H4 (cell line): ENCODE measurements around the gene FBXO17. TPM values are rescaled to one million over a fixed set of nuclear protein-coding genes. Genes with fewer than 3 reads are reported as not detected.
"Not testable (repeated sequence)": the region's sequence is repeated elsewhere in the genome, so short reads cannot be mapped to it uniquely, and the experiment has no call there.

Source experiments
- DNase-seq: peaks from one replicate; pipeline ENCODE4 v3.0.0-alpha.2; 2015; ENCODE audit warnings: low spot score
- total RNA-seq: library from RNA; depleted of rRNA; stranded (reverse); fragments of >200 nt; shearing (Covaris generic); gene quantifications from 2 replicates; pipeline ENCODE4 v1.2.3, GENCODE V29; 2014

FBXO17 gene
- total RNA-seq, 1 experiment from 2014 or later = 35.6 TPM

DNA sequence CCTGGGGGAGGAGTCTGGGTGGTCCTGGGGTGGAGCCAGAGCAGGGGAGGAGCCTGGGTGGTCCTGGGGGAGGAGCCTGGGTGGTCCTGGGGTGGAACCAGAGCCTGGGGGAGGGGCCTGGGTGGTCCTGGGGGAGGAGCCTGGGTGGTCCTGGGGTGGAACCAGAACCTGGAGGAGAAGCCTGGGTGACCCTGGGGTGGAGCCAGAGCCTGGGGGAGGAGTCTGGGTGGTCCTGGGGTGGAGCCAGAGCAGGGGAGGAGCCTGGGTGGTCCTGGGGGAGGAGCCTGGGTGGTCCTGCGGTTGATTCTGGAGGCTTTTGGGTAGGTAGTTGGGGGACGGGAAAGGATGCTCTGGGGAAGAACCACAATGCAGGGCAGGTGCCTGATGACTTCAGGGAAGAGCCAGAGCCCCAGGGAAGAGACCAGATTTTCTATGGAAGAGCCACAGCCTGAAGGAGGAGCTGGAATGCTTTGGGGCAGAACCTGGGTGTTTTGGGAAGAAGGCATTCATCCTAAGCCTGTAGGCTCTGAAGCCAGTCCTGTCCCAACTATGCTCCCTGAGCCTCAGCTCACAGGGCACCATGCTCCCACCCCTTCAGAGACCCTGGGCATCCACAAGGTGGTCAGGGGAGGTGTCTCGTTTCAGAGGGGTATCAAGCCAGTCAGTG, 29.8 kb downstream of the FBXO17 start:
- no peak for DNase-seq

DNA sequence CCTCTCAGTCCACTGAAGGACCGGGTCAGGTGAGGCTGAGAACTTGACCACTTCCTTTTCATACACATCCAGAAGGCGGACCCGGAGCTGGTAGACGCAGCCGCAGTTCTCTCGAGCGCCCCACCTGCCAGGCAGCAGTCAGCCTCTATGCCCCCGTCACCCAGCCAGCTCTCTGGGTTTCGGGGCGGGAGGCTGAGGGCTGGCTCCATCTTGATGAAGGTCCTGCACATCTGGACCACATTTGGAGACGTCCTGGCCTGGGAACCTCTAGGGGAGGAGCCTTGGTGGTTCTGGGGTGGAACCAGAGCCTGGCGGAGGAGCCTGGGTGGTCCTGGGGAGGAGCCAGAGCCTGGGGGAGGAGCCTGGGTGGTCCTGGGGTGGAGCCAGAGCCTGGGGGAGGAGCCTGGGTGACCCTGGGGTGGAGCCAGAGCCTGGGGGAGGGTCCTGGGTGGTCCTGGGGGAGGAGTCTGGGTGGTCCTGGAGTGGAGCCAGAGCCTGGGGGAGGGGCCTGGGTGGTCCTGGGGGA, 30.5 kb downstream of the FBXO17 start:
- DNase-seq = no peak

DNA sequence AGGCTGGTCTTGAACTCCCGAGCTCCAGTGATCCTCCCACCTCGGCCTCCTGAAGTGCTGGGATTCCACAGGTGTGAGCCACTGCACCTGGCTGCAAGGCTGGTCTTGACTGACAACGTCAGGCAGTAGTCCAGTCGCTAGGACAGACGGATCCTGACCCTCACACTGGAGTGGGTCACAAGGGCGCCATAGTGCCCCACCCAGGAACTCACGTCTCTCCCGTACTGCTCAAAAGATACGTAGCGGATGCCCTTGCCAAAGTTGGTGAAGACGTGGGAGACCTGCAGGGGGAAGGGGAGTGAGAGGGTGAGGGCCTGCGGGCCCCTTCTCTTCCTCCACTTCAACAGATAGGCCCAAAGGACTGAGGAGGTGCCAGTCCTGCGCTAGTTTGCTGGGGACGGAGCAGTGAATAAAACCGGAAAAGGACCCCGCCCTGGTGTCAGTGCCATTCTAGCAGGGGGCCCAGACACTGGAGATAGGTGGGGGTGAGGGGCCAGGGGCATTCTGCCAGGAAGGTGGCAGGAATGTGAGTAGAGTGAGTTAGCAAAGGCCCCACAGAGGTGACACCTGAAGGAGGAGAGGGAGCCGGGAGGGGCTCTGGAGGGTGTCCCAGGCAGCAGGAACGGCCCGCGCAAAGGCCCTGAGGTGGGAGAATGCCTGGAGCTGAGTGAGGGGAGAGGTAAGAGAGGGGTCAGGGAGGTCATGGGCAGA, 32.9 kb downstream of the FBXO17 start:
- no peak for DNase-seq

DNA sequence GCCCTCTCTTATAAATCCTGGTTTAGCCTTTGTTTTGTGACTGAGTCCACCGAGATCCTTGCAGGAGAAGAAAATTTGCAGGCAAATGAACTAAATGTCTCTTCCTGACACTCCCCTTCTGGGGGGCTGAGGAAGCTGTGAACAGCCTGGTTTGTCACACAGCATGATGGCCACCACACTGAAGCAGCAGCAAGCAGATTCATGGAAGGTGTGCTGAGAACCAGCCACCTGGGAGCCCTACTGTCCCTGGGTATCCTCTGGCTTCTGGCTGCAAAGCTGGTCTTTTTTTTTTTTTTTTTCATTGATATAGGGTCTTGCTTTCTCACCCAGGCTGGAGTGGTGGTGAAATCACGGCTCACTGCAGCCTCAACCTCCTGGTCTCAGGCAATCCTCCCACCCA, 33.6 kb downstream of the FBXO17 start:
- DNase-seq = no peak

DNA sequence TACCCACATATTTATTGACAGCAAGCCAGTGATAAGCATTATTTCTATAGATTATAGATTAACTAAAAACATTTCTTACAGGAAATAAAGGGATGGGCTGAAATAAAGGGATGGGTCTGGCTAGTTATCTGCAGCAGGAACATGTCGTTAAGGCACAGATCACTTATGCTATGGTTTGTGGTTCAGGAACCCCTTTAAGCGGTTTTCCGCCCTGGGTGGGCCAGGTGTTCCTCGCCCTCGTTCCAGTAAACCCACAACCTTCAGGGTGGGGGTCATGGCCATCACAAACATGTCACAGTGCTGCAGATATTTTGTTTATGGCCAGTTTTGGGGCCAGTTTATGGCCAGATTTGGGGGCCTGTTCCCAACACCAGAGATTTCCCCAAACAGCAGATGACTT, 34.1 kb downstream of the FBXO17 start:
- DNase-seq = not testable (repeated sequence)

DNA sequence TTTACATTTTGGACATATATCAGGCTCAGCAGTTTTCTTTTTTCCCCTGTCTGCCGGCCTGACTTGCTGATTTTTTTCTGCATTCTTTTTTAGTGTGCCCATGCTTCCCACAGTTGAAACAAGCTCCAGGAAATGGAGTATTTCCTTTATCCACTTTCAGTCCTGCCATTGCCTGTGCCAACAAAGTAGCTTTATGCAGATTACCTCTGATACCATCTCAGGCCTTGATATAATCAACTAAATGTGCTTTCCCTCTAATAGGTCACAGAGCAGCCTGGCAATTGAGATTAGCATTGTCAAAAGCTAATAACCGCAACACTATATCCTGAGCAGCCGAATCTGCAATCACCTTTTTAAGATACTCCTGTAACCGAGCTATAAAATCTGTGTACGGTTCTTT, 35.6 kb downstream of the FBXO17 start:
- DNase-seq = no peak

DNA sequence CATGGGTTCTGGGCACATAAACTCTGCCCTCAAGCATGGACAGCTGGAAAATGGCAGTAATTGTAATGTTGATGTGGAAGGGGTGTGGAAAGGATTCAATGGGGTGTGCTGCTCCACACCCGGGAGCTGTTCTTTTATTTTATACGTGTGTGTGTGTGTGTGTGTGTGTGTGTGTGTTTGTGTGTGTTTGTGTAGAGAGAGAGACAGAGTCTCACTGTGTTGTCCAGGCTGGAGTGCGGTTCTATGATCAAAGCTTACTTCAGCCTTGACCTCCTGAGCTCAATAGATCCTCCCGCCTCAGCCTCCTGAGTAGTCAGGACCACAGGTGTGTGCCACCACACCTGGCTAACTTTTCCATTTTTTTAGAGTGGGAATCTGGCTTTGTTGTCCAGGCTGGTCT, 42.0 kb downstream of the FBXO17 start:
- no peak for DNase-seq

DNA sequence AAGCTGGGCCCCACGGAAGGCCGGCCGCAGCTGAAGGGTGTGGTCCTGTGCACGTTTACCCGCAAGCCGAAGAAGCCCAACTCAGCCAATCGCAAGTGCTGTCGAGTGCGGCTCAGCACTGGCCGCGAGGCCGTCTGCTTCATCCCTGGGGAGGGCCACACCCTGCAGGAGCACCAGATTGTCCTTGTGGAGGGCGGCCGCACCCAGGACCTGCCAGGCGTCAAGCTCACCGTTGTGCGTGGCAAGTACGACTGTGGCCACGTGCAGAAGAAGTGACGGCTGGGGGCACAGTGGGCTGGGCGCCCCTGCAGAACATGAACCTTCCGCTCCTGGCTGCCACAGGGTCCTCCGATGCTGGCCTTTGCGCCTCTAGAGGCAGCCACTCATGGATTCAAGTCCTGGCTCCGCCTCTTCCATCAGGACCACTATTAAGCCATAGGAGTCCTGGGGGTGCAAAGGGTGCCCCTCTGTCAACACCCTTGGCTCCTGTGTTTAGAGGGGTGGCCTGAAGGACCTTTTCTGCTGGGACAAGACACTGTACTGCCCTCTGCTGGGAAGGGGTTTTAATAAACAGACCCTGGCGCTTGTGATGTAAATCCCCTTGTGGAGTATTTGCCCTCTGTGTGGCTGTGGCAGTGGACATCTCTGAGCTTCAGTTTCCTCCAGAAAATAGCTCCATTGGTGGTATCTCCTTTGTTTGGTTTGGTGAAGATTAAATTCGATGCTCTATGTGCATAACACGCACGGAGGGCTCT, 42.9 kb downstream of the FBXO17 start:
- peak; percentile 60 for DNase-seq

DNA sequence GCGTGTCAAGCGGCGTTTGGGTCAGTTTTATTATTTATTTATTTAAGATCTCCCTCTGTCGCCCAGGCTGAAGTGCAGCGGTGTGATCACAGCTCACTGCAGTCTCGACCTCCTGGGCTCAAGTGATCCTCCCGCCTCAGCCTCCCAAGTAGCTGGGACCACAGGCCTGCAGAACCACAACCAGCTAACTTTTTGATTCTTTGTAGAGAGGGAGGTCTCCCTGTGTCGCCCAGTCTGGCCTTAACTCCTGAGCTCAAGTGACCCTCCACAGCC, 44.1 kb downstream of the FBXO17 start:
- no peak for DNase-seq

DNA sequence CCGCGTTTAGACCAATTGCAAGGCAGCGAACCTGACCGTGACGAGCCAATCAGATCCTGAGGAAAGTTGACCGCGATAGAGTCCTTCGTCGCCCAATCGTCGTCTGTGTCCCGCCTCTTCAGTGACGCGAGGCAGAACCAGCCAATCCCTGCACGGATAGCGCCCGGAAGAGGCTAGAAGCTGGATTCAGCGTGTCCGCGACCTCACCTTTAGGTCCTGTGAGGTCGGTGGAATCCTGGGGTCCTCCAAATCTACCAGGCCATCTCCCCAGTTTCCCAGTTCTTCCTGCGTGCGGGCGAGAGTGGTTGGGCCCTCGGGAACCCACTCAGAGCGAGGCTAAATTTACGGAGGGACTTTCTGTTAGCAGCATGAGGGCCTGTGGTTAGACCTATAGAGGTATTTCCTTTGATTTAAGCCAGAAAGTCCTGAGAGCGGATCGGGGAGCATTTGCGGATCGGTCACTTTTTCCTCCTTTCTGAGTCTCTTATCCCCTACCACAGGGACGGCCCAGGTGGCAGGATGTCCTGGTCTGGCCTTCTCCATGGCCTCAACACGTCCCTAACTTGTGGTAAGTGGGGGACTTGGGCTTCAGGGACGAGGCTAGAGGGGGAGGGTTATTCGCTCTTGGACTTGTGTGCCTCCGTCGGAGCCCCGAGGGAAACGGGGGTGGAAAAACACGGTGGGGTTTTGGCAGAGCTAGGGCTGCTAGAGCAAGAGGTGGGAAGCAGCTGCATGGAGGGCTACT, 44.6 kb downstream of the FBXO17 start, which contains the start of gene MRPS12:
Gene MRPS12, plus strand, starts transcription at position 169 of the 745 bp plus-strand sequence. Its CDS starts 351 bp downstream, at position 520.
- peak; percentile 100 for DNase-seq

DNA sequence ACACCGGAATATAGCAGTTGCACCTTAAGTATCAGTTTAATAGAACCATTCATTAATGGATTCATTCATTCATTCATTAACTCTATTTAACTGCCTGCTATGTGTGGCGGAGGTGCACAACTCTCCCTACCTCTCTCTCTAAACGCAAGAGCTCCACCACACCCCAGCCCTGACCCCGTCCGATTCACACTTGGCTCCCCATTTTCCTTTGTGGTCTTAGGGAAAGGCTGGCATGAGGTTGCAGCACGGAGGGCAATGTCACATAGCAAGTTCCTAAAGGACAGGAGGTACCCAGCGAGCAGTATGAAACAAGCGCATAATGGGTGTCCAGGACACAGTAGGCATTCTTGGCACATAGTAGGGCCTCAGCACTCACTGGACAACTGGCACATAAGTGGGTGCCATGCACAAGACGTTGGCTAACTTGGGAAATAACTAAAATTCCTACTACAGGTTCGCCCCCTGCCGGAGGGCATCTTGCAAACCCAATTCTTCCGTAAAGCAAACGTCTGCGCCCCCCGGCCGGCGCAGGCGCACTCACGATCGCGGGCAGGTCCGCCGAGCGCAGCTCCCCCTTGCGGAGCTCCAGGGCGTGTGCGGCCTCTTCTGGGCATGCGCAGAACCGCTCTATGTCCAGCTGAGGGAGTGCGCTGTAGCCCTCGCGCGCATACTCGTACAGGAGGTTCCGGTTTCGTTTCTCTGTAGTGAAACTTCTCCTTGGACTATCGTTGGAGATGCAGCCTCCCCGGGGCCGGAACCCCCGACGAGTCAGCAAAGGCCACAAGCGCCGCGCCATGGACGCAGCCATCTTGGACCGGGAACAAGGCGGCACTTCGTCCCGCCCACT, 45.4 kb downstream of the FBXO17 start, which contains the start of gene SARS2:
Gene SARS2, minus strand, starts transcription at position 835 of the 847 bp plus-strand sequence. Its CDS starts 27 bp downstream, at position 808.
- peak; percentile 97 for DNase-seq

DNA sequence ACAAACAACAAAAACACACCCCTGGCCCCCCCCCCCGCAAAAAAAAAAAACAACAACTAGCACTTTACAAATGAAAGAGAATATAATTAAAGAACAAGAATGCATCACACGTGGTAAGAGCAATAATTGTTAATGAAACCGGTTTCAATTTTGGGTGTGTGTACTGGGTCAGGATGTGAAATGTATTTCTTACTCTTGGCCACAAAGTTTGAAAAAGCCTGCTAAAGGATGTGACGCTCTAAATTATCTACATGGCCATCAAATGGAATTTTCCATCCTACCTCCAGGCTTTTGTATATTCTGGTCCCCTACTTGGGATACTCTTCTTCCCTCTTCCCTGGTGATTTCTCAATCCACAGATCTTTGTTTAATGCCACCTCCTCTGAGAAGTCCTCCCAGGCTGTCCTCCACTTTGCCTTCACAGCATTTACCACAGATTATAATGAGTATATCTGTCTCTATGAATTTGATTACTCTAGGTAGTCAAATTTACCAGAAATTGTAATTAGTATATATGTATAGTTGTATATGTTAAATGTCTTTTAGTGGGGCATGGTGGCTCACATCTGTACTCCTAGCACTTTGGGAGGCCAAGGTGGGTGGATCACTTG, 47.0 kb downstream of the FBXO17 start:
- no peak for DNase-seq

DNA sequence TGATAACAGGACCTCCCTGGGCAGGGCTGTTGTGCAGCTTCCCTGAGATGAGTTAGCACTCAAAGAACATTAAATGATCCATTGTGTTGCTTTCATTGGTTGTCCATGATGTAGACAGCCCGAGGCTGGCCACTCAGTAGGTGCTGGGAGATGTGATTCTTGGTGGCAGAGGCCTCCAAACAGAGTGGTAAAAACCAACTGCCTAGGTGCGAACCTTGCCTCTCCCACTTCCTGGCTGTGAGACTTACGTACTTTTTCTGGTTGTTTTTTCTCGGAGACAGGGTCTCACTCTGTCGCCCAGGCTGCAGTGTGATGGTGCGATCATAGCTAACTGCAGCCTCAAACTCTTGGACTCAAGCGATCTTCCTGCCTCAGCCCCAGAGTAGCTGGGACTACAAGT, 51.2 kb downstream of the FBXO17 start:
- DNase-seq = no peak

DNA sequence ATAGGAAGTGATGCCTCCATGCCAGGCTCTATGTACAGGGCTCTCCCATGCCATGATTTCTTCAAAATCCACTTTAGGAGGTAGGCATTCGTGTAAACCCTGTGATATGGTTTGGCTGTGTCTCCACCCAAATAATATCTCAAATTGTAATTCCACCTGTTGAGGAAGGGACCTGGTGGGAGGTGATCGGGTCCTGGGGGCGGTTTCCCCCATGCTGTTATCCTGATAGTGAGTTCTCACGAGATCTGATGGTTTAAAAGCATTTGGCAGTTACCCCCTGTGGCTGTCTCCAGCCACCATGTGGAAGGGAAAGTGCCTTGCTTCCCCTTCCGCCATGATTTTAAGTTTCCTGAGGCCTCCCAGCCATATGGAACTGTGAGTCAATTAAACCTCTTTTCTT, 53.1 kb downstream of the FBXO17 start:
- DNase-seq = no peak

DNA sequence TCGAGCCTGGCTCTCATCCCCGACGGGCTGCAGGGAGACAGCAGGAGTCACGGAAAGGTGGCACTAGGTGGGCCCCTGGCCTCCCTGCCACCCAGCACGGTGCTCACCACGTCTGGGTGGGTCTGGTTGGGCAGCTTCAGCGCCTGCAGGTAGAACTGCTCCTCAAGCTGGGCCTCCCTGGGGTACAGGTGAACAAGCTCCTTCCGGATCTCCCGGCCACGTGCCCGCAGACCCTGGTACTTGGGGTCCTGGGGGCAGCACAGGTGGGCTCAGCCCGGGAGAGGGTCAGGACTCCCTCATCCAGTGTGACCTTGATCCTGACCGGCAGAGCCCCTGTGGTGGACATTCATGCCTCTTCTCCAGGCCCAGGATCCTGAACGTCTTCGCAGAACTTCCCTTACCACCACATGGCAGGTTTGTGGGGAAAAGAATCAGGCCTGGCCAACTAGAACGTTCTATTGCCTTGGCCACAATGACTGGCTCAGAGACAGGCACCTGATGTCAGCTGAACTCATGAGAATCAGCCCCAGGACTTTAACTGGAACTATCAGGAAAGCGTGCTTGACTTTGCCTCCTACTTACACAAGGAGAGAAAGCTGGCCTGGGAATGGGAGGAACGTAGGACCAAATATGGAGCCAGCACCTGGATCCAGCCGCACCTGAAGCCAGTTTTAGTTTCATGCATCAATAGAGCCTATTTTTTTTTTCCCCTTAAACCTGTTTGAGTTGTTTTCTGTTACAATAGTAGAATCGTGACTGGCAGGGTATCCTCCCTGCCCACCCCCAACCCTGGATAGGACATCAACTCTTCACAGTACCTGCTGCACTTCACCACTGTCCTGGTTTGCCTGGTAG, 53.9 kb downstream of the FBXO17 start:
- DNase-seq = no peak

DNA sequence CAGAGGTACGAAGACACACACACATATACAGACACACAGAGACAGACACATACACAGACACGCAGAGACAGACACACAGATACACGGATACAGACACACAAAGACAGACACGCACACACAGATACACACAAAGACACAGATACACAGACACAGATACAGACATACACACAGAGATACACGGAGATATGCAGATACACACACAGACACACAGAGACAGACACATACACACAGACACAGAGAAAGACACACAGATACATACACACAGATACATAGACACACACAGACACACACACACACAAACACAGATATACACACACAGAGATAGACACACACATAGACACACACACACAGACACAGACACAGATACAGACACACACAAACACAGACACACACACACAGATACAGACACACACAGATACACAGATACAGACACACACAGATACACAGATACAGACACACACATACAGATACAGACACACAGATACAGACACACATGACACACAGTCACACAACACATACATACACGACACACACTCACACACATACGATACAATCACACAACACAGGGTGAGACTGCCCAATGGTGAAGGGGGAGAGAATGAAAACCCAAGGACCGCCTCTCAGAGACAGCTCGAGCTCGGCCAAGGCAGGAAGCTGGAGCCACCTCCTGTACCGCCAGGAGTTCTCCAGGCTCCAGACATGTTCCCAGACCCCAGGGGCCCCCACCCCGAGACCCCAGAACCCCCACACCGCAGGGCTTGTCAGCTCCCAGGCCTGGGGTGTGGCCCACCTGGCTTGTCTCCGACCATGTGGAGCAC, 54.7 kb downstream of the FBXO17 start:
- DNase-seq = no peak

DNA sequence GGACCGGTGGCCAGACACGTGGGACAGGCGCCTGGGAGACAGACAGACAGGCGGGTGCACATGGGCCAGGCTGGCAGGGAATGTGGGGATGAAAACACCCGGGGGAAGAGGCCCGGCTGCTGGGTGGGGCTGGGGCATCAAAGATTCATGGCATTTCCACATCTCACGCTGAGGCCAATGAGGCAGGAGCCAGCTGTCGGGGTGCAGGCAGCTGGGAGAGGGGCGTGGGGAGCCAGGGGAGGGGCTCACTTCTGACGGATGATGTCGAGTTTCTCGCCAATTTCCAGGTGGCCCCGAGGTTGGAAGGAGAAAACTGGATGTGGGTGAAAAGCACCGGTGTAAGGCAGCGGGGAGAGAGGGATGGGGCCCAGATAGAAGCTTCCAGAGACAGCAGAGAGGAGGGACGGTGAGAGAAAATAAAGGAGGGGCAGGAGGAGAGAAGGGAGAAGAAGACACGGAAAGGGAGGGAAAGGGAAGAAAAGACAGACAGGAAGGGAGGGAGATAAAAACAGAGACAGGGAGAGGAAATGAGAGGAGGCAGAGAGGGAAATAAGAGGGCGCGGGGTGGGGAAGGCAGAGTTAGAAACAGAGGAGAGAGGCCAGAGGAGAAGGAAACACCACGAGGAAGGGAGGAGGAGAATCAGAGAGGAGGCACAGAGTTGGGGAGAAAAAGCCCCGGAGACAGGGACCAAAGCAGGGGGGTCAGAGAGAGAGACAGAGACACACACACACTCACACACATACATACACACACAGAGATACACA, 55.5 kb downstream of the FBXO17 start:
- DNase-seq = no peak

DNA sequence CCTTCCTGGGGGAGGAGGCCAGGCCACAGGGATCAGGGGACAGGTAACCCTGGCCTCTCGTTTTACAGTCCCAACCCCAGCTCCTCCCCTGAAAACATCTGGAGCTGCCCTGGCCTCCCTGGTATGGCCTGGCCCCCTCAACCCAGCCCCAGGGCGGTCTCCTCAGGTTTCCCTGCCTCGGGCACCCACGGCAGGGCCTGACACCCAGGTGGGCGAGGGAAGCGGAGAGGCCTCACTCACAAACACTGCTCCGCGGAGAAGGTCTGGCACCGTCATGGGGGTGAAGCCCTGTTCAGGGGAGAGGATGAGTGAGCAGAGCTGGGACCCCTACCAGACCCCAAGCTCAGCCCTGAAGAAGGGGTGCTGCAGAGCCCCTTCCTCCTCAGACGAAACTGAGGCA, 57.0 kb downstream of the FBXO17 start:
- DNase-seq = no peak
